ENCODE results near the gene APOBEC4. TPM values are rescaled to one million over a fixed set of nuclear protein-coding genes. Genes with fewer than 3 reads are reported as not detected.

Gene APOBEC4
- total RNA-seq, 1 donor from 2014 or later = not detected

DNA sequence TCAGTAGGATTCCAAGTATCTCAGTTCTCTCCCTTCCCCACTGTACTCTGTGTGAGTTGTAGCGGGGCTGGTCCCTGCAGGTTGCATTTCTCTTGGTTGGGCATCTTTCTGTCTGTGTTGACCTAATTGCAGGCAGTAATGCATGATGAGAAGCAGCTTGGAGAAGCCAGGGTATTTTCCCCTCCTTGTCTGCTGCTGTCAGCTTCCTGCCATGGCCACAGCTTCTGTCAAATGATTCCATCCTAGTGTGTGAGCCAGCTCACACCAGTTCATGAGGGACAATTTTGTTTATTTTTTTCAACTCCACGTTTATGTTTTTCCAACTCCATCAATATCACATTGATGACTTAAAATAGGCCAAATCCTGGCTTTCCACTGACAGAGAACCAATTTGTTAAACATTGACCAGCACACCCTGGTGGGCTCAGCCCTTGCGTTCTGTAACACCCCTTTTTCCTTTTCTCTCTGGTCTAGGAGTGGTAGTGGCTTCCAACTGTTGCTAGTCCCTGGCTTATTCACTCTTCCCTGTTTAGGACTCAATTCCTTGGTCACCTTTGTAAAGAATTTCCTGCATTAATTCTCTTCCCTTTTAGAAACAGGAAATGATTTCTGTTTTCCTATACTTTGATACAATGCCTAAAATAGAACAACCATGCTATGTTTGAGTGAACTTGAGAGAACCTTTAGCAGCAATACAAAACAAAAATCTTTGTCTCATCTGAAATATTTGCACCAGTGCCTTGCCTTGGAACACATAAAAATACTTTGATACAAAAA lies 44.9 kb upstream of the APOBEC4 start:
- Mint-ChIP-seq H3K27ac (ENCODE audit: unreplicated experiment) (no peak overlapping the region), H3K27me3 (ENCODE audit: low read depth) (no peaks in the 10 kb centered on the region), H3K4me1 (peaks cover 7% of the 10 kb centered on the region), H3K4me3 (no peak overlapping the region), H3K9me3 (peaks cover 2% of the 10 kb centered on the region), H3K36me3 (ENCODE audit: low read depth) (no peaks in the 10 kb centered on the region)
- no peak for DNase-seq (ENCODE audit: low read depth, low spot score)
- TF ChIP-seq, protein P1, sequence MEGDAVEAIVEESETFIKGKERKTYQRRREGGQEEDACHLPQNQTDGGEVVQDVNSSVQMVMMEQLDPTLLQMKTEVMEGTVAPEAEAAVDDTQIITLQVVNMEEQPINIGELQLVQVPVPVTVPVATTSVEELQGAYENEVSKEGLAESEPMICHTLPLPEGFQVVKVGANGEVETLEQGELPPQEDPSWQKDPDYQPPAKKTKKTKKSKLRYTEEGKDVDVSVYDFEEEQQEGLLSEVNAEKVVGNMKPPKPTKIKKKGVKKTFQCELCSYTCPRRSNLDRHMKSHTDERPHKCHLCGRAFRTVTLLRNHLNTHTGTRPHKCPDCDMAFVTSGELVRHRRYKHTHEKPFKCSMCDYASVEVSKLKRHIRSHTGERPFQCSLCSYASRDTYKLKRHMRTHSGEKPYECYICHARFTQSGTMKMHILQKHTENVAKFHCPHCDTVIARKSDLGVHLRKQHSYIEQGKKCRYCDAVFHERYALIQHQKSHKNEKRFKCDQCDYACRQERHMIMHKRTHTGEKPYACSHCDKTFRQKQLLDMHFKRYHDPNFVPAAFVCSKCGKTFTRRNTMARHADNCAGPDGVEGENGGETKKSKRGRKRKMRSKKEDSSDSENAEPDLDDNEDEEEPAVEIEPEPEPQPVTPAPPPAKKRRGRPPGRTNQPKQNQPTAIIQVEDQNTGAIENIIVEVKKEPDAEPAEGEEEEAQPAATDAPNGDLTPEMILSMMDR (conservative IDR thresholded peaks at IDR 0.05) = no peak

DNA sequence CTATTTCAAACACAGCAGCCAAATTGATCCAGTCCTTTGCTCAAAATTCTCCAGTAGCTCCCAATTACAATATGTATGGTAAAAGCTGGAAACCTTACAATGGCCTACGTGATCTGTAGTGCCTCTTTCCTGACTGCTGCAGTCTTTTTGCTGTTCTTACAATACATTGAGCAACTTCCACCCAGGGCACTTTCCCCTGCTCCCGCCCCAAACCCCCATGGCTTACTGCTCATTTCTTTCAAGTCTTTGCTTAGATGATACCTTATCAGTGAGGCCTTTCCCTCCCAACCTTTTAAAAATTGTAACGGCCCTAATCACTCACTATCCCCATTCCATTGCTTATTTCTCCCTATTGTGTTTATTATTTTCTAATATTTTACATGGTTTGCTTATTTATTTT lies 43.9 kb upstream of the APOBEC4 start:
- H3K27ac Mint-ChIP-seq (ENCODE audit: unreplicated experiment) = no peak overlapping the region
- H3K4me1 Mint-ChIP-seq = peaks cover 7% of the 10 kb centered on the region
- H3K36me3 Mint-ChIP-seq (ENCODE audit: low read depth) = no peaks in the 10 kb centered on the region
- H3K27me3 Mint-ChIP-seq (ENCODE audit: low read depth) = no peaks in the 10 kb centered on the region
- TF ChIP-seq, protein P1 (conservative IDR thresholded peaks at IDR 0.05) = no peak
- DNase-seq (ENCODE audit: low read depth, low spot score) = no peak
- no peaks in the 10 kb centered on the region for H3K9me3 Mint-ChIP-seq
- no peak overlapping the region for H3K4me3 Mint-ChIP-seq

DNA sequence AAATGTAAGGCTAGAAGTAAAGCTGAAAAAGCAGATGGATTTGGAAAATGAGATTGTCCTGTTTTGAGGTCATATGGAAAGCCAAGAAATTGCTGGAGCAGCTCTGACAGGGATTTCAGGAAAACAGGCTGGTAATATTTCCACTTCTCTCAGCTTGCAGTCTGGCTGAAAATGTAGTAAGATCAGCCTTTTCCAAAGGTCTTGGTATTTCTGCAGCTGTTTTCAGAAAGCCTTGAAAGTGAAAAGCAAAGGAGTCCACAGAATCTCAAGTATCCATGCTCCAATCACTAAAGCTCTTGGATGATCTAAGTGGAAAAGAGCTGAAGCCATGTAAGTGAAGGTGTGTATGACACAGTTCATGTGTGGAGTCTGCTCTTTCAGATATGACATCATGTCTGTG lies 41.6 kb upstream of the APOBEC4 start:
- Mint-ChIP-seq H3K27ac (ENCODE audit: unreplicated experiment) (peak overlapping the region; percentile 24), H3K4me3 (no peak overlapping the region)

DNA sequence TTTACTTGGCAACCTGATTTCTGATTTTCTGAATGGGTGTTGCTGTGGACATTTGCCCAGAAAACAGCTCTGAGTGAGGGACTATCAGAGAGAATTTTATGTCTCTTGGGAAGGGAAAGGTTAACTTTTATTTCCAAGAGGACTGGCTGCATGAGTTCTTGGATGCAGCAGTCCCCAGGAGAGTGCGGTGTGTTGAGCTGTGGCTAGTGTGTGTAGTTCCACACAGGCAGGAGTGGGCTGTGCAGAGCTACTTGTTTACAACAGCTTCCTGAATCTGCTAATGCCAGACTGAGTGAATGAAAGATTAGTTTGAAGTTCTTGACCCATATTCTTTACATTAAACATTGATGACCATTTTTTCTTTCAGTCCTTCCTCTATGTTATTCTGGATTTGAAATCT lies 41.0 kb upstream of the APOBEC4 start:
- TF ChIP-seq, protein P1 (conservative IDR thresholded peaks at IDR 0.05) = no peak
- H3K27ac Mint-ChIP-seq (ENCODE audit: unreplicated experiment) = peak overlapping the region; percentile 21
- no peaks in the 10 kb centered on the region for H3K4me1 Mint-ChIP-seq

More for the DNA sequence above, 41.6 kb upstream of the APOBEC4 start:
- H3K27me3 Mint-ChIP-seq (ENCODE audit: low read depth) = no peaks in the 10 kb centered on the region
- DNase-seq (ENCODE audit: low read depth, low spot score) = no peak
- H3K36me3 Mint-ChIP-seq (ENCODE audit: low read depth) = no peaks in the 10 kb centered on the region
- H3K4me1 Mint-ChIP-seq = peaks cover 4% of the 10 kb centered on the region
- no peaks in the 10 kb centered on the region for H3K9me3 Mint-ChIP-seq
- TF ChIP-seq, protein P1 (conservative IDR thresholded peaks at IDR 0.05) = no peak

DNA sequence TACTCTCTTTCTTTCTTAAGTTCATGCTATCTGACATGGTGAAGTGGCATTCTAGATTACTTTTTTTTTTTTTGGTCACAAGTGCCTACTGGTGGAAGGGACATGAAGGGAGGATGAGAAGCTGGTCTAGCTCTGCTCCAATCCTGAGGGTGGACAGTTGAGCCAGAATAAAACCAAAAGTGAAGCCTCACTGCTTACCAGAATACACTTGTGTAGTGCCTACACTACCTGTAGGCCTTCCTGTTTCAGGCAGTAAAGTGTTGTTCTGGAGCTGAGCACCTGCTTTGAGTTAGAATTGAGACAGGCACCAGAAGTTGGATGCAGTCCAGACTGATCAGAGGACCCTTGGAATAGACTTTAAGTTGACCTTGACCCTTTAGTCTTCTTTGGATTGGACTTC lies 40.4 kb upstream of the APOBEC4 start:
- DNase-seq (ENCODE audit: low read depth, low spot score) = no peak
- H3K36me3 Mint-ChIP-seq (ENCODE audit: low read depth) = no peaks in the 10 kb centered on the region
- no peaks in the 10 kb centered on the region for H3K9me3 Mint-ChIP-seq
- H3K4me3 Mint-ChIP-seq = no peak overlapping the region
- H3K27ac Mint-ChIP-seq (ENCODE audit: unreplicated experiment) = no peak overlapping the region
- H3K4me1 Mint-ChIP-seq = no peaks in the 10 kb centered on the region
- TF ChIP-seq, protein P1 (conservative IDR thresholded peaks at IDR 0.05) = no peak
- no peaks in the 10 kb centered on the region for H3K27me3 Mint-ChIP-seq (ENCODE audit: low read depth)

More for the DNA sequence above, 41.0 kb upstream of the APOBEC4 start:
- H3K9me3 Mint-ChIP-seq = no peaks in the 10 kb centered on the region
- H3K36me3 Mint-ChIP-seq (ENCODE audit: low read depth) = no peaks in the 10 kb centered on the region
- no peak for DNase-seq (ENCODE audit: low read depth, low spot score)
- no peaks in the 10 kb centered on the region for H3K27me3 Mint-ChIP-seq (ENCODE audit: low read depth)
- no peak overlapping the region for H3K4me3 Mint-ChIP-seq

All from neural crest cell (in vitro differentiated cells).